ENCODE data around the gene PCBP2. TPM values are rescaled to one million over a fixed set of nuclear protein-coding genes. Genes with fewer than 3 reads are reported as not detected.
"Not testable (repeated sequence)": the region's sequence is repeated elsewhere in the genome, so short reads cannot be mapped to it uniquely, and the experiment has no call there.

Gene PCBP2
- polyA plus RNA-seq, 2 of the 4 experiments (the other 2 are of a cell fraction): 367 to 546 TPM

- 0 out of 3 replicates have a peak overlapping the region, but pooled peaks have one; percentile 12 for H3K4me2 ChIP-seq
- peak overlapping the region in 1 of 2 experiments; percentile 1; a peak in 1 of 6 replicates for H3K27ac ChIP-seq
- ChIA-PET CTCF (interaction anchor here (1.2 to 2.8 kb wide), 5 partner anchors 23 to 97 kb away, joined by 3 to 21 read pairs (median 15); partner anchors contain the start of gene AAAS), POLR2A (interaction anchor here (0.6 to 1.1 kb wide), 5 partner anchors 39 to 97 kb away, joined by 3 to 4 read pairs (median 4); partner anchors contain the start of genes AAAS and TARBP2)
- FAIRE-seq: no peak
- H3K4me3 ChIP-seq: no peak overlapping the region
- TF ChIP-seq TFCP2L1 (CRISPR knock-in tag; IDR thresholded peaks at IDR 0.05): no peak
- no peak for TF ChIP-seq HOXB13 (CRISPR knock-in tag; IDR thresholded peaks at IDR 0.05; ENCODE audit: low read depth)
- TF ChIP-seq TP53 (CRISPR knock-in tag; IDR thresholded peaks at IDR 0.05): no peak
- no peak for TF ChIP-seq FOSL2 (IDR thresholded peaks at IDR 0.05)
- no peak for TF ChIP-seq FOSL2 (CRISPR knock-in tag; IDR thresholded peaks at IDR 0.05)
- no peak for TF ChIP-seq ELK1 (IDR thresholded peaks at IDR 0.05; ENCODE audit: low read depth, low read length)
- TF ChIP-seq ATOH8 (CRISPR knock-in tag; IDR thresholded peaks at IDR 0.05; ENCODE audit: low read depth): no peak
- no peak for TF ChIP-seq KDM5A (IDR thresholded peaks at IDR 0.05)
- no peak for TF ChIP-seq USF2 (IDR thresholded peaks at IDR 0.05)
- no peak for TF ChIP-seq HOXA7 (CRISPR knock-in tag; IDR thresholded peaks at IDR 0.05)
- no peak for TF ChIP-seq CHD2 (IDR thresholded peaks at IDR 0.05; ENCODE audit: low read length, partially characterized antibody)
- no peak for TF ChIP-seq CBX8 (IDR thresholded peaks at IDR 0.05)
- TF ChIP-seq NFE2L2 (conservative IDR thresholded peaks at IDR 0.05; ENCODE audit: low read length): no peak
- no peak for TF ChIP-seq MAZ (IDR thresholded peaks at IDR 0.05; ENCODE audit: borderline replicate concordance, low read depth, low read length)
- no peak for TF ChIP-seq SMC3 (IDR thresholded peaks at IDR 0.05)
- no peak for TF ChIP-seq CTCF (IDR thresholded peaks at IDR 0.05)
- WGBS (ENCODE audit: missing lambda C conversion rate): 97% methylated on average over 3 of the region's 3 CpGs
- ATAC-seq: no peak
- DNase-seq (ENCODE audit: low read depth in 1 of 2, low spot score in 1 of 2): no peak
- H3K9me3 ChIP-seq: no peaks in the 10 kb centered on the region
- H3K4me1 ChIP-seq: peaks cover 36% of the 10 kb centered on the region
These were observed 33.7 kb upstream of the PCBP2 start for GRCh38 chr12:53418221-53418620.

GRCh38 chr12:53419756-53420155 is 32.1 kb upstream of the PCBP2 start:
- H3K27ac ChIP-seq: peak overlapping the region; percentile 82 to 87
- no peak overlapping the region for H3K4me3 ChIP-seq
- TF ChIP-seq MAFK (IDR thresholded peaks at IDR 0.05; ENCODE audit: partially characterized antibody) (no peak), RARB (CRISPR knock-in tag; IDR thresholded peaks at IDR 0.05) (no peak)
- FAIRE-seq (no peak), DNase-seq (ENCODE audit: low read depth in 1 of 2, low spot score in 1 of 2) (no peak), ATAC-seq (no peak)
- ChIA-PET POLR2A (no interaction called here), CTCF (interaction anchor here (2.0 to 16.7 kb wide), 7 partner anchors 12 to 93 kb away, joined by 8 to 408 read pairs (median 23); partner anchors contain the start of genes AAAS, SP1 and SP7)
- no peaks in the 10 kb centered on the region for H3K9me3 ChIP-seq
- 88% methylated on average over 2 of the region's 2 CpGs for WGBS (ENCODE audit: missing lambda C conversion rate)
- peak overlapping the region; percentile 94 for H3K4me2 ChIP-seq
- H3K4me1 ChIP-seq: peaks cover 36% of the 10 kb centered on the region

GRCh38 chr12:53422247-53422646 is 29.7 kb upstream of the PCBP2 start:
- not testable (repeated sequence) for H3K9me3 ChIP-seq; H3K27ac ChIP-seq; H3K4me3 ChIP-seq; ATAC-seq; DNase-seq (ENCODE audit: low read depth in 1 of 2, low spot score in 1 of 2); H3K4me2 ChIP-seq; FAIRE-seq
- CTCF ChIA-PET: interaction anchor here (0.7 to 16.7 kb wide), 22 partner anchors 9 to 120 kb away, joined by 3 to 408 read pairs (median 9); partner anchors contain the start of genes AAAS, PRR13, SP1 and TARBP2
- POLR2A ChIA-PET: interaction anchor here (0.7 kb wide), 1 partner anchor 13 kb away, joined by 5 read pairs; no protein-coding TSS in a partner anchor
- peaks cover 31% of the 10 kb centered on the region for H3K4me1 ChIP-seq
- WGBS (ENCODE audit: missing lambda C conversion rate): 73% methylated on average over 12 of the region's 12 CpGs

All from A549 (cell line).